Measurements from ENCODE around the gene CHST3.

Gene CHST3

GRCh38 chr10:72035252-72035887 is 71.2 kb downstream of the CHST3 start:
- DNase-seq: no peak

DNA sequence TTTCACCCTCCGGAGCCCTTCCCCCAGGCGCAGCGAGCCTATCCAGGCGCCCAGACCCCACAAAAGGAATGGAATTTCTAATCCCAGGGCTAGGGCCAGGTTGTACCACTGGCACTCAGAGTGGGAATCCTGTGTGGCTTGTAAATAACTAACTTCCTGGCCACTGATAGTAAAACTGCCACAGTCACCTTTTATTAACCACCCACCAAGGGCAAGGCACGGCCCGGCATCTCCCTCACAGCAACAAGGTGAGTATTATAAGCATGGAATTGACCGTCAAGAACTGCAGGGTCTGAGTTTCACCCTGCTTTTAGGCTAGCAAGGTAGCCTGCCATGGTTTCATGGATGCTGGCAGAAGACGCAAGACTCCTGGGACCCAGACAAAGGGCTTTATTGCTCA is 73.1 kb downstream of the CHST3 start:
- DNase-seq: no peak

DNA sequence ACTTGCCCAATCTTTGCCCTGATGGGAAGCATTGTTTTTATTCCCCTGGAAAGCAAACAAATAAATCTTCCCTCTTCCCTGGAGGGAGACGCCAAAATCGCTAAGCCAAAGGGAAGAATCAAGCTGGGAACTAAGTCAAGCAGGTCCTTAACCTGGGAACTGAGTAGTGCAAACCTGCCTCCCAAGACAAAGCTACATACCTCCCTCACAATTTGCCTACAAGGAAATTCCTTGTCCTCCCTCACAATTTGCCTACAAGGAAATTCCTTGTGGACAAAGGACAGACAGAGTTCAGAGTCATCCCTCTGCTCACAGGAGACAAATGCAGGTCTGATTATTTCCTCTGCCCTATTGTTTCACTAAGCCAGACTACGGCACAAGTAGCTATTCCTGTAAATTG is 73.6 kb downstream of the CHST3 start:
- no peak for DNase-seq

DNA sequence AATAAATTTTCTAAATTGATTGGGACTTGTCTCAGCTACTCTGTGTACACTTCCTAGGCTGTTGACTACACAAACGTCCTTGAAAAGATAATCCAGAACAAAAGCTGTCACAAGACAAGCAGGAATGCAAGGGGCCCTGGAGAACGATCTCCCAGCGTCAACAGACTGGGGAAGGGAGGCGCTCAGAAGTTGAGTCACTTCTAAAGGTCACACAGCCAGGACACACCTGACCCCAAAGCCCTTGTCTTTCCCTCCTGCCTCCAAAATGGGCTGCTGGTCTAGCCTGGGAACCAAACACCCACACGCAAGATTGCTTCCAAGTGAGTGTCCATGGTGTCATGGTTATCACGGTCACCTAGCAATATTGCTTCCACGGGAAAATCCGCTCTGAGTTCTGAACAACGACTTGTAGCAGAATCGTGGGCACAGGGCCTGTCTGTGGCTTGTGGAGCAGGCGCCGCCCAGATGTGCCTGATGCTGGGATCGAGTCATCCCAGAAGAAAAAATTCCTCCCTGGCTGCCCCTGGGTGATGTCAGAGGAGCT is 74.3 kb downstream of the CHST3 start:
- no peak for DNase-seq

- no peak for DNase-seq
Measured at GRCh38 chr10:72039377-72039776, 75.2 kb downstream of the CHST3 start.

GRCh38 chr10:72041491-72041890 is 77.3 kb downstream of the CHST3 start:
- no peak for DNase-seq

DNA sequence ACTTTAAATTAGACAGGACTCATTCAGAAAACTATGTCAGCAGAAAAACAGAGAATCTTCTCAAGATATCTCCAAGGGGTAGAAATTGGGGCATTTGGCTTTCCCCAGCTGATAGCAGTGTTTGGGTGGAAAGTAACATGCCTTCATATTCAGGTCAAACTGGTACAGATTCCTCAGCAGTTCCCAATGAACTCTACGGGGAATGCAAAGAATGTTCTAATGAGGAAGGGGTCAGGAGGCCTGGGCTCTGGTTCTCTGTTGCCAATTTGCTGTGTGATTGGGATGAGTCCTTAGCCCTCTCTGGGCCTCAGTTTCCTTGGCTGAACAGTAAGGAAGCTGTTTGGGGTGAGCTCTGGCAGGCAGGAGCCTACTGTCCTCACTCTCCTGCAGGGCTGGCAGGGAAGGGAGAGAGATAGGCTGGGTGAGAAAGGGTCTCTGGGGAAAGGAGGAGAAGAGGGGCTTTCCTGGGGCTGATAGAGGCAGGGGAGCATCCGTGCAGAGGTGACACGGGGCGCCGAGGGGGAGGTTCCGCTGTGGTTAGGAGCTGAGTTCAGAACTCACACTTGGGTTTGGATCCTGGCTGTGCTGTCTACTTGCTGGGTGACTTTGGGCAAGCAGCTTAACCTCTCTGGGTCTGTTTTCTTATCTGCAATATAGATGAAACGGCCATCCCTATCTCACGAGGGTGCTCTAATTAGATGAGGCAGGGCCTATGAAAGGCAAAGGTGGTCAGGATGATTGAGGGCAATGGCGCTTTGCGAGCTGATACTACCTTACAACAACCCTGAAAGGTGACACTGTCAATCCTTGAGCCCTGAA is 79.0 kb downstream of the CHST3 start:
- DNase-seq: no peak

GRCh38 chr10:72044417-72045041 is 80.3 kb downstream of the CHST3 start:
- DNase-seq: no peak

- DNase-seq: no peak
Measured at GRCh38 chr10:72045586-72045985, 81.4 kb downstream of the CHST3 start.

GRCh38 chr10:72048450-72049124 is 84.4 kb downstream of the CHST3 start:
- peak; percentile 93 for DNase-seq

DNA sequence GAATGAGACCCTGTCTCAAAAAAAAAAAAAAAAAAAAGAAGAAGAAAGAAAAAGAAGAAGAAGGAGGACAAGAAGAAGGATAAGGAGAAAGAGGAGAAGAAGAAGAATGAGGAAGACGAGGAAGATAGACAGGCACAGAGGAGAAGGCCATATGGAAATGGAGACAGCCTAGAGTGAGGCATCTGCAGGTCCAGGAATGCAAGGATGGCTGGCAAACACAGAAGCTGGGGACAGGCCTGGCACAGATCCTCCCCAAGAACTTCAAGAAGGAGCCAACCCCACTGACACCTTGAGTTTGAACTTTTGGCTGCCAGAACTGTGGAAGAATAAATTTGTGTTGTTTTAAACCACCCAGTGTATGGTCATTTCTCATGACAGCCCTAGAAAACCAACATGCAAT is 85.3 kb downstream of the CHST3 start:
- no peak for DNase-seq

DNA sequence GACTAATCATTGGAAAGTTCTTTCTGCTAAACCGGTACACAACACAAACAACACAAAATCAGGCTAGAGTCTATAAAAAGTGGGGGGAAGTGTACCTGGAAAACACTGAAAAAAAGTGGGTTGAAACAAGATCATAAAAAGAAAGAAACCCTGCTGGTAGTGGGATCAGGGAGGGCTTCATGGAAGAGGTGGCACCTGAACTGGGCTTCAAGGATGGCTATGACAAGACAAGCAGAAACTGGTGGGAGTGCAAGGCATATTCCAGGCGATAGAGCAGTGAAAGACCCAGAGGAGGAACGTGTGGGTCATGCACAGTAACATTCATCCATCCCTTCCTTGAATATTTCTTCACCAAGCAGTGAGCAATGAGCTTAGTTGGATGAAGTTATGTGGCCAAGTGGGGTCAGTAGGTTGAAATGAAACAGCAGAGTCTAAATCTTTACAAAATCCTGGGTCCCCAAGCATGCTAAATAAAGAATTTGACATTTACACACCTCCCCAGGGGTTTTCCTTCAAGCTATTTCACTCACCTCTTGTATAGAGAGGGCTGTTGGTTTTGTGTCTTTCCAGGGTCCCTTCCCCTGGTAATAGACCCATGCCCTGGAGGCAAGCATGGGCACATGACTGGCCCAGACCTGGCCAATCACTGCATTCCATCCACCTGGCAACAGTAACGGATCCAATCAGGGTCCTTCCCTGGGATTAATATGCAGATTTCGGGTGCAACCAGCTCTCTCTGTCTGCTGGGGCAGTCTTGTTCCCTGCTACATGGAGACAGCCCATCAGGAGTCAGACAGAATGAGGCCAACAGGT is 86.0 kb downstream of the CHST3 start:
- no peak for DNase-seq

- no peak for DNase-seq
Measured at GRCh38 chr10:72050873-72051272, 86.7 kb downstream of the CHST3 start.

DNA sequence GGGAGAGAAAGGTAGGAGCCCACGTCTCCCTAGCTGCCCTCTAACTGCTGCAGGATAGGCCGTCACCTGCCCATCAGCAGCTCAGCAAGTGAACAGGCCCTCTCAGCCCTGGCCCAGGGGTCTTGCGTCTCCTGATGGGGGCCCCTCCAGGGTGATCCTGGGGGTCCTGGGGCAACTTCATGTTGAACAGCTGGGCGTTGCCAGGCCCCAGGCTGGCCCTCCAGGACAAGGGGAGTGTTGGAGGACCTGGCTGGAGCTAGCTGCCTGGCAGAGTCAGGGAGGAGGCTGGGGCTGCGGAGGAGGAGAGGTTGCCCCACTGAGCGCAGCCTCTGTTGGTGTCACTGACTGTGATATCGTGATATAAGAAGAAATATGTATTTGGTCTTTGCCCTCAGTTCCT is 89.5 kb downstream of the CHST3 start:
- no peak for DNase-seq

GRCh38 chr10:72056113-72056512 is 91.9 kb downstream of the CHST3 start:
- no peak for DNase-seq

- no peak for DNase-seq
Measured at GRCh38 chr10:72056932-72057751, 92.9 kb downstream of the CHST3 start.

GRCh38 chr10:72058347-72058898 is 94.2 kb downstream of the CHST3 start:
- no peak for DNase-seq

DNA sequence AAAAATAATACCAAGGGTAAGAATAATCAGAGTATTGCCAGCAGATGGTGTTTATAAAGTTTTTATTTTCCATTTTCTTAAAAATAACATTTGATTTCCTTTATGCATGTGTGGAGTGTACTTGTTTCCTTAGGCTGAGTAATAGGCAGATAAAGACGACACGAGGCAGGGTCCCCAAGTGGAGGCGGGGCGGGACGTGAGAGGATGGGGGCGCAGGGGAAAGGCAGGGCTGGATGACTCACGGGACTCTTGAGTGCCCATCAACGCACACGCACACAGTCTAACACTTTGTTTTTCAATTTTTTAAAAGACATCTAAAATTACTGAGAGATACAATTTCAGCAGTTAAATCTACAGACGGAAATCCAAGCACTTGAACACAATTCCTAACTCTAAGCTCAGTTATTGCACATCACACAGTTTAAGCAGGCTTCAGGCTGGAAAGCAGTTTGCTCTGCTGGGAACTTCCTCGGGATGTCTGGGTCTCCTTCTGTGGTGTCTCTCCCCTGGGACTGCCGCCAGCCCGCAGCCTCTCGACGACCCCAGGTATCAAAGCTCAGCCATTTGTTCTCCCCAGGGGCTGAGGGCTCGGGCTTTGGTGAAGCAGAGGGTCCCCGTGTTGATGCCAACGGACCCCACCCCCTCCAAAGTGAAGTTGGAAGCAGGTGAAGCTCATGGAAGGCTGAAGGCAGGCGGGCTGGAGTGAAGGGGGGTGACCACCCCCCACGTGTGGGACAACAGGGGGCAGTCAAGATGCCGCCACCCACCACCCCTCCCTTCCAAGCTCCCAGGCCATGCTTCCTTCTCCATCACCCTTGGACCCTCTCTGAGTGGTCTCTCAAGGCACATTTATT is 95.0 kb downstream of the CHST3 start:
- peak; percentile 60 for DNase-seq

GRCh38 chr10:72059843-72060822 is 95.9 kb downstream of the CHST3 start:
- no peak for DNase-seq
